IPS-18c (cell line): ENCODE measurements around the gene HTR3E.
"Not testable (repeated sequence)": the region's sequence is repeated elsewhere in the genome, so short reads cannot be mapped to it uniquely, and the experiment has no call there.

Experiments
- H3K4me3 ChIP-seq: 2 replicates; pipeline ENCODE4 v1.7.0; 2013; ENCODE audit warnings: low read depth, mild to moderate bottlenecking, low read length, moderate library complexity; ENCODE audit not compliant: insufficient read depth
- H3K9me3 ChIP-seq: one replicate; pipeline ENCODE4 v1.6.1; 2013; ENCODE audit warnings: mild to moderate bottlenecking, low read length, moderate library complexity; ENCODE audit not compliant: control insufficient read depth, insufficient read depth

Gene HTR3E

DNA sequence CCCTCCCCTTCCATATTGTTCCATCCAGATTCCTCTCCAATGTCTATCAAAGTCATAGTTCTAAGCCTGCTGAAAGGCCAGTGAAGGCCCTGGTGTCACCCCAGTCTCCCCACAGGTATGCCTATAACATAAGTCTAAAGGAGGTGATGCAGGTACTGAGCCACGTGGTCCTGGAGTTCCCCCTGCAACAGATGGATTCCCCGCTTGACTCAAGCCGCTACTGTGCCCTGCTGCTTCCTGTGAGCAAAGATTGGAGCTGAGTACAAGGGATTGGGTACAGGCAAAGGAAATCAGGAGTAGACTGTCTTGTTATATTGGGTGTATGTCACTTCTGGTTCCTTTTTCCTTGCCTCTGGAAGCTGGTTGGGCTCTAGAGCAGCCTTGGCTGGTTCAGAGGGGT is 46.5 kb downstream of the HTR3E start:
- H3K4me3 ChIP-seq, result no peak overlapping the region

GRCh38 chr3:184144505-184144904 is 47.6 kb downstream of the HTR3E start:
- H3K4me3 ChIP-seq, result no peak overlapping the region
- H3K9me3 ChIP-seq, result no peaks in the 10 kb centered on the region

More for the DNA sequence above, 46.5 kb downstream of the HTR3E start:
- no peaks in the 10 kb centered on the region for H3K9me3 ChIP-seq

- no peaks in the 10 kb centered on the region for H3K9me3 ChIP-seq
- no peak overlapping the region for H3K4me3 ChIP-seq
These were observed 48.3 kb downstream of the HTR3E start for GRCh38 chr3:184145111-184145524.

GRCh38 chr3:184145751-184146270 is 48.9 kb downstream of the HTR3E start:
- Histone ChIP-seq H3K4me3 (no peak overlapping the region), H3K9me3 (no peaks in the 10 kb centered on the region)

- H3K9me3 ChIP-seq, result no peaks in the 10 kb centered on the region
- no peak overlapping the region for H3K4me3 ChIP-seq
These were observed 51.2 kb downstream of the HTR3E start for GRCh38 chr3:184148076-184148475.

- Histone ChIP-seq H3K9me3 (no peaks in the 10 kb centered on the region), H3K4me3 (no peak overlapping the region)
These were observed 52.3 kb downstream of the HTR3E start for GRCh38 chr3:184149123-184149522.

GRCh38 chr3:184149770-184150169 is 52.9 kb downstream of the HTR3E start:
- H3K4me3 ChIP-seq, H3K9me3 ChIP-seq: not testable (repeated sequence)

GRCh38 chr3:184154885-184155643 is 58.2 kb downstream of the HTR3E start, which contains the start of gene DVL3:
DVL3 (plus strand) TSS chr3:184155377; CDS start chr3:184155636, 259 bp downstream.
- Histone ChIP-seq H3K9me3 (no peaks in the 10 kb centered on the region), H3K4me3 (peak within 1 kb of the TSS; percentile 89)

DNA sequence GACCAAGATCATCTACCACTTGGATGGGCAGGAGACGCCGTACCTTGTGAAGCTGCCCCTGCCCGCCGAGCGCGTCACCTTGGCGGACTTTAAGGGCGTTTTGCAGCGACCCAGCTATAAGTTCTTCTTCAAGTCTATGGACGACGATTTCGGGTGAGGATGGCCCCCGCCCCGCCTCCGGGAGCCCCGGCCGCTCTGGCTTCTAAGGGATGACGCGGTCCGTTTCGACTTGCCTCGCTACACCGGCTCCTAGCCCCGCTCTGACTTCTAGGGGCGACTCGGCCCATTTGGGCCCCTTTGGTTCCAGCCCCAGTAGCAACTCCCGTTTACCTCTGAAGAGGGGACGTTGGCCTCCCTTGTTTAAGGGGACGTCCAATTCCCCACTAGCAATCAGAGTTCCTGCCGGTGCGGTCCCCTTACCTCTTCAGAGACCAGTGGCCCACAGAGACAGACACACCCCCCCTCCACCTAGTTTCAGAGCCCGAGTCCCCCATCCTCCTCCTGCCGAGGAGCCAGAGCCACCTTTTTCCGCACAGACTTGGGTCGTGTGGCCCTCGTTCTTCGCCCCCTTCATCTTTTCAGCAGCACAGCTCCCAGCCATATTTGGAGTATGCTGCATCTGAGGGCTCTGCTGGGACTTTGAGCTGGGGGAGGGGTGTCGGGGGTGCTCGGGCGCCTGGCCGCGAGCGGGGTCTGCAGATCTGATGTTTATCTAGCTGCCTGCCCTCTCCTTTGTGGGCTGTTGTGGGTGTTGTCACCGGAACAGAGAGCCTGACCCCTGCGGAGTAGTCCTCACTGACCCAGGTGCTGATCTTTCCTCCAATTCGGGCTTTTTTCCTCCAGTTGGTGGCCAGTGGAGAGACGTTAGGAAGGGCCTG is 59.0 kb downstream of the HTR3E start:
- no peaks in the 10 kb centered on the region for H3K9me3 ChIP-seq
- H3K4me3 ChIP-seq, result peak overlapping the region; percentile 89

- Histone ChIP-seq H3K4me3 (peak overlapping the region; percentile 89), H3K9me3 (no peaks in the 10 kb centered on the region)
These were observed 59.7 kb downstream of the HTR3E start for GRCh38 chr3:184156522-184156955.
